Mesodermal cell (in vitro differentiated cells): ENCODE results near the gene TLE7.

Source experiments
- H3K27ac ChIP-seq: 2 replicates; pipeline ENCODE4 v1.7.0; 2013; ENCODE audit warnings: mild to moderate bottlenecking, low read depth, low read length, moderate library complexity; ENCODE audit not compliant: severe bottlenecking
- H3K36me3 ChIP-seq: 2 replicates; pipeline ENCODE4 v1.7.1; 2013; ENCODE audit warnings: mild to moderate bottlenecking, low read length, moderate library complexity; ENCODE audit not compliant: control insufficient read depth, insufficient read depth
- H3K4me1 ChIP-seq: one replicate; pipeline ENCODE4 v1.7.1; 2013; ENCODE audit warnings: mild to moderate bottlenecking, low read length; ENCODE audit not compliant: insufficient read depth, control insufficient read depth, poor library complexity, severe bottlenecking
- H3K4me3 ChIP-seq: 2 replicates; pipeline ENCODE4 v1.7.0; 2013; ENCODE audit warnings: low read length, control low read depth, mild to moderate bottlenecking; ENCODE audit not compliant: insufficient read depth, poor library complexity, severe bottlenecking; ENCODE audit errors: extremely low read depth
- H3K9me3 ChIP-seq: 2 replicates; pipeline ENCODE4 v1.7.1; 2013; ENCODE audit warnings: mild to moderate bottlenecking, low read length, moderate library complexity; ENCODE audit not compliant: control insufficient read depth
- WGBS, 2 experiments: methylation state at CpG; one replicate each; pipeline ENCODE4 v1.1.5; 2013; ENCODE audit warnings: missing lambda C conversion rate in 2 of 2; ENCODE audit not compliant: insufficient coverage in 2 of 2; 5-methylcytosine and 5-hydroxymethylcytosine counted together

The TLE7 gene

GRCh38 chr16:71448274-71448866 lies 6.5 kb upstream of the TLE7 start:
- H3K36me3 ChIP-seq: peaks cover 56% of the 10 kb centered on the region
- H3K9me3 ChIP-seq: peaks cover 63% of the 10 kb centered on the region
- H3K4me3 ChIP-seq: no peak overlapping the region
- H3K27ac ChIP-seq: no peak overlapping the region
- 83 to 86% methylated on average over 2 of the region's 7 CpGs for WGBS, 2 experiments
- no peaks in the 10 kb centered on the region for H3K4me1 ChIP-seq

GRCh38 chr16:71443714-71444113 lies 1.9 kb upstream of the TLE7 start:
- WGBS, 2 experiments: 74 to 85% methylated on average over 6 of the region's 6 CpGs
- no peak overlapping the region for H3K4me3 ChIP-seq
- peaks cover 33% of the 10 kb centered on the region for H3K9me3 ChIP-seq
- H3K4me1 ChIP-seq: no peaks in the 10 kb centered on the region
- no peak overlapping the region for H3K27ac ChIP-seq
- peaks cover 12% of the 10 kb centered on the region for H3K36me3 ChIP-seq

GRCh38 chr16:71441348-71442050 lies 355 bp downstream of the TLE7 start:
- Histone ChIP-seq H3K27ac (no peak overlapping the region), H3K36me3 (no peaks in the 10 kb centered on the region), H3K4me1 (no peaks in the 10 kb centered on the region), H3K4me3 (no peak overlapping the region), H3K9me3 (peaks cover 13% of the 10 kb centered on the region)
- 91 to 92% methylated on average over 61 to 71 of the region's 71 CpGs for WGBS, 2 experiments

GRCh38 chr16:71440669-71441347 lies 1.0 kb downstream of the TLE7 start:
- H3K4me1 ChIP-seq: no peaks in the 10 kb centered on the region
- no peak overlapping the region for H3K4me3 ChIP-seq
- H3K9me3 ChIP-seq: peaks cover 6% of the 10 kb centered on the region
- H3K36me3 ChIP-seq: no peaks in the 10 kb centered on the region
- no peak overlapping the region for H3K27ac ChIP-seq
- 62 to 67% methylated on average over 23 to 25 of the region's 25 CpGs for WGBS, 2 experiments

- no peak overlapping the region for H3K4me3 ChIP-seq
- no peaks in the 10 kb centered on the region for H3K9me3 ChIP-seq
- H3K27ac ChIP-seq: no peak overlapping the region
- 35 to 41% methylated on average over 2 of the region's 3 CpGs for WGBS, 2 experiments
- no peaks in the 10 kb centered on the region for H3K36me3 ChIP-seq
- no peaks in the 10 kb centered on the region for H3K4me1 ChIP-seq
These were observed 2.3 kb downstream of the TLE7 start for GRCh38 chr16:71439523-71439922.

GRCh38 chr16:71436473-71436872 lies 5.4 kb downstream of the TLE7 start:
- Histone ChIP-seq H3K4me3 (no peak overlapping the region), H3K27ac (no peak overlapping the region), H3K36me3 (no peaks in the 10 kb centered on the region), H3K4me1 (no peaks in the 10 kb centered on the region), H3K9me3 (no peaks in the 10 kb centered on the region)
- 77 to 78% methylated on average over 5 of the region's 7 CpGs for WGBS, 2 experiments

- no peak overlapping the region for H3K4me3 ChIP-seq
- H3K27ac ChIP-seq: no peak overlapping the region
- WGBS, 2 experiments: 77 to 82% methylated on average over 4 to 6 of the region's 6 CpGs
- H3K4me1 ChIP-seq: no peaks in the 10 kb centered on the region
- H3K36me3 ChIP-seq: no peaks in the 10 kb centered on the region
- no peaks in the 10 kb centered on the region for H3K9me3 ChIP-seq
These were observed 8.9 kb downstream of the TLE7 start for GRCh38 chr16:71432906-71433305.

- Histone ChIP-seq H3K4me3 (no peak overlapping the region), H3K27ac (no peak overlapping the region), H3K9me3 (no peaks in the 10 kb centered on the region), H3K36me3 (no peaks in the 10 kb centered on the region), H3K4me1 (no peaks in the 10 kb centered on the region)
- WGBS, 2 experiments: 91 to 95% methylated on average over 9 of the region's 9 CpGs
These were observed 9.9 kb downstream of the TLE7 start for GRCh38 chr16:71431991-71432390.

- no peaks in the 10 kb centered on the region for H3K9me3 ChIP-seq
- no peaks in the 10 kb centered on the region for H3K36me3 ChIP-seq
- no peaks in the 10 kb centered on the region for H3K4me1 ChIP-seq
- 82 to 88% methylated on average over 9 to 13 of the region's 14 CpGs for WGBS, 2 experiments
- H3K27ac ChIP-seq: no peak overlapping the region
- no peak overlapping the region for H3K4me3 ChIP-seq
These were observed 10.7 kb downstream of the TLE7 start for GRCh38 chr16:71431176-71431575.

- Histone ChIP-seq H3K4me1 (no peaks in the 10 kb centered on the region), H3K4me3 (no peak overlapping the region), H3K9me3 (no peaks in the 10 kb centered on the region), H3K36me3 (no peaks in the 10 kb centered on the region), H3K27ac (no peak overlapping the region)
- 64 to 80% methylated on average over 5 of the region's 6 CpGs for WGBS, 2 experiments
These were observed 11.1 kb downstream of the TLE7 start for GRCh38 chr16:71430744-71431143.

- no peak overlapping the region for H3K27ac ChIP-seq
- H3K4me1 ChIP-seq: no peaks in the 10 kb centered on the region
- WGBS, 2 experiments: 89 to 95% methylated on average over 2 to 3 of the region's 3 CpGs
- H3K9me3 ChIP-seq: no peaks in the 10 kb centered on the region
- no peaks in the 10 kb centered on the region for H3K36me3 ChIP-seq
- H3K4me3 ChIP-seq: no peak overlapping the region
These were observed 12.3 kb downstream of the TLE7 start for GRCh38 chr16:71429581-71429980.
